HG03039 (cell line): ENCODE results near the gene KRT16.
"Not testable (repeated sequence)": the region's sequence is repeated elsewhere in the genome, so short reads cannot be mapped to it uniquely, and the experiment has no call there.

Experiments
- ATAC-seq: cut with Tn5 transposase; IDR thresholded peaks from one replicate; pipeline ENCODE4 v1.9.1; 2021; ENCODE audit warnings: mild to moderate bottlenecking, moderate library complexity; ENCODE audit not compliant: unreplicated experiment

Gene KRT16

DNA sequence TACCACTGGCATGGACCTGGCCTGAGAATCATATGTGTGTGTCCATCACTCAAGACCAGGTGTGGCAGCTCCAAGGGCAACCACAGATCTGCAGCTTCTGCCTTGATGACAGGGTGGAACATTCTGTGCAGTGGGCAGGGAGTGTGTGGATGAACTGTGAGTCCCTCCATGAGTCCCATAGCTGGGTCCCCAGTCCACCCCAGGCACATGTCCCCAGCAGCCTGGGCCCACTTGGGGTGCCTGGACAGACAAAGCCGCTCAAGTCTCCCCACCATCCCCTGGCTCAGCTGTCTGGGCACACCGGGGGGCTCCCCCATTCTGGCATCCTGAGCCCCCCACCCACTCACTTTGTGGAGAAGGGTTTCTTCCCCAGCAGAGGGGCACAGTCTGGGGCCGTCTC lies 4.6 kb upstream of the KRT16 start:
- ATAC-seq: no peak

DNA sequence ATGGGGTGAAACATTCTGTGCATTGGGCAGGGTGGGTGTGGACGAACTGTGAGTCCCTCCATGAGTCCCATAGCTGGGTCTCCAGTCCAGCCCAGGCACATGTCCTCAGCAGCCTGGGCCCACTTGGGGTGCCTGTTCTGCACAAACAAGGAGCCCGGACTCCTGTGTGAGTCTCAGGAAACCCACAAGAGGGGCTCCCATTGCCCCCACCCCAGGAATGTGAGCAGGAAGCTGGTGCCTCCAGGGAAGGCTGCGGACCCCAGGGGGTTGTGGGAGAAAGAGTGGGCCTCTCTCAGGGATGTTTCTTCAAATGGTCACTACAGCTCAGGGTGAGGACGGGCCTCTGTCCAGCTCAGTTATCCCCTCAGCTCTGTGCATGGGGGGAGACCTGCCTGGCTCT lies 3.9 kb upstream of the KRT16 start:
- not testable (repeated sequence) for ATAC-seq

DNA sequence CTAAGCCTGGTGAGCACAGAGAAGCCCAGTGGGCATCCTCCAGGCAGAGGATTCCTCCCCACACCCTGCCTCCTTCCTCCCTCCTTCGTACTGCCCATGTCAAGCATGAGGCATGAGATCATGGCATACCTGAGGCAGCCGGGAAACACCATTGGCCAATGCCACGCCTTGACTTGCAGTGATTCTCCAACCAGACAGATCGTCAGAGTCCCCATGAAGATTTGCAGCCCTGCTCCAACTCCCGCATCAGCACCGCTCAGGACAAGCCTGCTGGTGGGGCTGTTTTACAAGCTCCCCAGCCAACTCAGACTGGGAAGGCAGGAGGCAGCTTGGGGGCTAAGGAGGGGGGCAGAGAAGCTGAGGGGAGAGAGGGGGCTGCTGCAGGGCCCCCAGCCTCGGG lies 2.9 kb upstream of the KRT16 start:
- no peak for ATAC-seq

DNA sequence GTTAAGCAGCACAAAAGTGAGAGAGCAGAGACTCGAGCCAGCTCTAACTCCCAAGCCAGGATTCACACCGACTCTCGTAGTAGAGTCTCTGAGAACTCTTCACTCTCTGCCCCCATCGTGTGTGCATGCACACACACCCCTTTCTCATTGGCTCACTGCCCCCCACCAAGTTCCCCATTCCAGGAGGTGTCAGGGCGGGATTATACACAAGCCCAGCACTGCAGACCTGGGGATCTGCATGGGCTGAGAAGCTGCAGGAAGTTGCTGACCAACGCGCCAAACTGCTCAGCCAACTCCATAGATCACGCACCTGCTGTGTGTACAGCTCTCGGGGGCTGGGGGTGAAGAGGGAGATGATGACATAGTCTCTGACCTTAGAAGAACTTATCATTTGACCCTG lies 2.2 kb upstream of the KRT16 start:
- ATAC-seq: not testable (repeated sequence)

DNA sequence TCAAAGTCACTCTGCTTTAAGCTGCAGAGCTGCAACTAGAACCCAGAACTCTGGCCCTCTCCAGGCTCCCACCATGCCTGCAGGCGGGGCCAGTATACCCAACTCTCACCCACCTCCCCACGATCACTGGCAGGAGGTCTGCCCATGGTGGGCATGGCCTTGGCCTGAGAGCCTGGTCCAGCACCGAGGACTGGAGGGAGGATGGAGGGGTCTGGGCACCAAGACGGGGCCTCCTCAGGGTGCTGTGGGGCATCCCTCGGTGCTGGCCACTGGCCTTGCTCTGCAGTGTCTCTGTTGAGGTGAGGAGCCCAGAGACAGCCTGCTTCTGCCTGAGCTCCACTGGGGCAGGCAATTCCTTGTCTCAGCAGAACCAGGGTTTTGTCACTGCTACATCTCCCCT lies 1.5 kb upstream of the KRT16 start:
- no peak for ATAC-seq

DNA sequence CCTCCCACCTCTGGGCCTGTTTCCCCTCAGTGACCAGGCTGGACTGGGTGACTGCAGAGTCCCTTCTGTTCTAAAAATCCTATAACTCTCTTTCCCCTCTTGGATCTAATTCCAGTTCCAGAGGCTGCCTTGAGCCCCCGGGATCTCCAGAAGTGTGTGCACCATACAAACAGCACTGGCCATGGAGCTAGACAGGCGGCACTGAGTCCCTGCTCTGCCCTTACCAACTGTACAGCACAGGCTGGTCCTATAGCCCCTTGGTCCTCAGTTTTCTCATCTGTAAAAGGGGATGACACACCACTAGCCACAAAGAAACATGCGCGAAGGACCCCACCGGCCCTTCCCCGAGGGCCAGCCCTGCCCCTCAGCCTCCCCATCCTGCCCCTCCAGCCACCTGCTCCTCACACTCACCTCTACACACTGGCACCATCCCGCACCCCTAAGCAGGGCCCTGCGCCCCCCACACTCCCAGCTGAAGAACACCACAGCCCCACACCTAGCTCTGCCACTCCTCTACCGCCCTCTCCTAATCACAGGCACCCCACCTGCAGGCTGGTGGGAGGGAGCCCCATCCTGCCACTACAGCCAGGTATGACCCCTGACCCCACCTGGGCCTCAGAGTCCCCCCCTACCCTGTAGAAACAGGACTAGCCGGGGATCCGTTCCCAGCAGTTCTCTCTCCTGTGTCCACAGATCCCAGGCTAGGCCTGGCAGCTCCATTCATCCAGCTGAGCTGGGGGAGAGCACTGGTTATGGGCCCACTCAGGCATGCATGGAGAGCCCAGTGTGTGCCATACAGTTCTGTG lies 913 bp upstream of the KRT16 start:
- no peak for ATAC-seq

GRCh38 chr17:41610965-41611640 lies 1.5 kb downstream of the KRT16 start:
- ATAC-seq: no peak

- ATAC-seq: not testable (repeated sequence)
These were observed 2.5 kb downstream of the KRT16 start for GRCh38 chr17:41610061-41610517.

DNA sequence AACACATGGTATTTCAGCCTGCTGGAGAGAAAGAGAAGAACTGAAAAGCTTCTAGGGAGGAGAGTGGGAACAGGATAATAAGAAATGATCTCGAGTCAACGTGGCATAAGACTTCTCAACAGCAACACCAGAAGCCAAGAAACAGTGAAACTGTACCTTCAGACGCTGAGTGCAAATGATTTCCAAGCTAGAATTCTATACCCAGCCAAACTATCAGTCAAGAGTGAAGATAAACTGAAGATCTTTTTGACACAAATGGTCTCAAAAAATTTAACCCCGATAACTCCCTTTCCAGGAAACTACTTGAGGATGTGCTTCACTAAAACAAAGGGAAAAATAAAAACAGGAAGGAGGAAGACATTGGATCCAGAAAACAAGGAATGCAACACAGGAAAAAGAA lies 5.6 kb downstream of the KRT16 start:
- not testable (repeated sequence) for ATAC-seq

DNA sequence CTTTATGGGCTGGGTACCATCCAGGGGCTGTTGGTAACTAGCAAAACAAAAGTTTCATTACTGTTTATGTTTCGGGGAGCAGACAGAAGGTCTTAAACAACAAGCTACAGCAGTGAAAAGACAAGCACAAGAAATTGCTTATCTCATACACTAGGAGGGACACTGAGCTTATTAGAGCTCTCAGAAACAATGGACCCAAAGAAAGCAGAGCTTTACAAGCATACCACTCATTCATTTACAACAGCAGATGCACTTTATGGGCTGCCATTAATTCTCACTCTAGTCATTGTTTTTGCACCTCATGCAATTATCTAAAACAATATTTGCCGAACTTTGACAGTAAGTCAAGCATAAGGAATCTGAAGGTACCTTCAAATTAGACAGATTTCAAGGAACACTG lies 10.0 kb downstream of the KRT16 start:
- ATAC-seq: no peak

GRCh38 chr17:41600318-41600717 lies 12.2 kb downstream of the KRT16 start:
- no peak for ATAC-seq

DNA sequence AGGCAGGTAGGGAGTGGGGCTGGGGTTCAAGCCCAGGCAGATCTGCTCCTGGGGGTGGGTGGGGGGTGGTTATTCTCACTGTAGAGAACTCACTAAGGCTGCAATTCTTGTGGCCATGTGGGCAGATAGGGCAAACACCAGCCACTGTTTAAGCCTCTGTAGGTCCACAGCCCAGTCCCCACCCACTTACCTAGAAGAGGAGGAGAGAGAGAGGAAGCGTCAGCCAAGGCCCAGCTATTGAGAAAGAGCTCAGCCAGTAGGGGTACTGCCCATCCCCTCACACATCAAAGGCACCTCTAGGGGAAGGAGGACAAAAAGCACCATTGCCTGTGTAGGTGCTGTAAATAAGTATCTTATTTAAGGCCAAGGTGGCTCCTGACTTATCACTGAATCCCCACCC lies 12.9 kb downstream of the KRT16 start:
- no peak for ATAC-seq

GRCh38 chr17:41595585-41595984 lies 17.0 kb downstream of the KRT16 start:
- no peak for ATAC-seq

GRCh38 chr17:41594363-41594915 lies 18.1 kb downstream of the KRT16 start:
- ATAC-seq: no peak

DNA sequence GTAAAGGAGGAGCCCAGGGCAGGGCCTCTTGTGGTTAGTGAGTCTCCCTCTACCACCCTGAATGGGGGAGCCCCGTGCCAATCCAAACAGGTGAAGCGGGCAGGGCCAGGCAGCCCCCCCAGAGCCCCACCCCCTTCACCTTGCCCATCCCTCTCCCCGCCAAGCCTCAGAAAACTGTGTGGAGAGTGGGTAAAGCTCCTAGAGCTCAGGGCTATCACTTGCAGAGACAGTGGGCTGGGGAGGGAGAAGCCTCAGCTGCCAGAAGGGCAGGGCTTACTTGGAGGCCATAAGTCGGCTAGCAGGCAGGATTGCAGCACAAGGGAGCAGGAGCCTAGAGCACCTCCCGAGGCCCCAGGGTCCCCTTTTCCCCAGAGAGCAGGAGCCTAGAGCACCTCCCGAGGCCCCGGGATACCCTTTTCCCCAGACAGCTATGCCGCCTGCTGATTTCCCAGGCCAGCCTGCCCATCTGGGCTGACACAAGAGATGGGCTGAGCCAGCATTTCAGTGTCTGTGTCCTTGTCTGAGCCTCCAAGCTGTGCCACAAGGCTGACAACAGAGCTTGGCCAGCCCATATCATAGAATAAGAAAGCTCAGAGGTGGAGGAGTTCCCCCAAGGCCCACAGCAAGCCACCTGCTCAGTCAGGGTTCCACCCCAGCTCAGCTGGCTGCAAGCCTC lies 19.1 kb downstream of the KRT16 start:
- ATAC-seq: no peak

- no peak for ATAC-seq
These were observed 19.8 kb downstream of the KRT16 start for GRCh38 chr17:41592601-41593305.

DNA sequence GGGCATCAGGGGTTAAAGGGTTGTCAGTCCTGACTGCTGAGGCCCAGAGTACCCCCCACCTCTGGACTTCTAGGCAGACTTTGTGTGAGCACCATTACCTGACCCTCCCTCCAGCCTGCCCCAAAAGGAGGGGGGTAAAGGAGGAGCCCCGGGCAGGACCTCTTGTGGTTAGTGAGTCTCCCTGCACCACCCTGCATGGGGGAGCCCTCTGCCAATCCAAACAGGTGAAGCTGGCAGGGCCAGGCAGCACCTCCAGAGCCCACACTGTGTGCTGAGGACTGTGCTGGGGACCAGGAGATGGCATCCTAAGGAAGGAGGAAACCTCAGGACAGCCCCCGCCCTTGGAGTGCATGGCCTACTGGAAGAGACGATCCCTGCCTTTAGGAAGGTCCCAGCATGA lies 23.3 kb downstream of the KRT16 start:
- ATAC-seq: no peak

DNA sequence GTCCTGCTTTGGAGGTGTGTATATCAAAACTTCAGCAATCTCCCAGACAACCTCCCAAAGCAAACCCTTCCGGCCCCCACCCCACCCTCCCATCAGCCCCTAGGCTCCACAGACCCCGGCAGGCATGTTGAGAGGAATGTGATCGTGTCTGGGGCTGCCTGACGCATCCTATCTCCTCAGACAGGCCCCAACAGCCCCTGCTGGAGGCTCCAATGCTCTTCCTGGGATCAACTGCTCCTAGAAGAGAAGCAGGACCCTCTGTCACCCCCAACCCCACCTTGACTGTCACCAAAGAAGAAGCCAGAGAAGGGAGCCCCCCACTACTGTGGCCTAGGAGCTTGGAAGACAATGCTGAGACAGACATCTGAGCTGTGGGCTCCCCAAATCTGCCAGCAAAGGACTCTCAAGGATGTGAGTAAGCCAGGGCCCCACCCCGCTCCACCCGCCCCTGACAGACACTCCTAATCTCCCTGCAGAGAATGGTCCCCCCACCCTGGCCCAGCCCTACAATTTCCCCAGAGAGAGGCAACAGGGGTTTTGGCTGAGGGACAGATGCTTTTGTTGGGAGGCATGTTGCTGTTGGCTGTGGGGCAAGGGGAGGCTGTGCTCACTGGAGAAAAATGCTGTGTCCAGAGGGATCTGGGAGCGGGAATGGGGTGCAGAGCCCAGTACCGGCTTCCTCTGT lies 24.3 kb downstream of the KRT16 start:
- no peak for ATAC-seq

GRCh38 chr17:41586863-41587495 lies 25.6 kb downstream of the KRT16 start, which contains the start of gene KRT14:
Gene KRT14, minus strand, starts transcription at chr17:41586895. Its CDS starts 61 bp downstream, at chr17:41586834.
- no peak for ATAC-seq
